Fibroblast of skin of right biceps (primary cell): Measurements from ENCODE around the gene MBNL2.

Experiments
- DNase-seq: peaks from one replicate; pipeline ENCODE4 v3.0.0-alpha.2; 2013

MBNL2 gene

GRCh38 chr13:97432917-97433726 lies 211.0 kb downstream of the MBNL2 start:
- DNase-seq = peak; percentile 100

GRCh38 chr13:97433727-97434396 lies 211.7 kb downstream of the MBNL2 start, which contains the start of gene RAP2A:
Gene RAP2A (plus strand): TSS chr13:97434169. CDS start chr13:97434471, 302 bp downstream.
- DNase-seq = peak; percentile 93

DNA sequence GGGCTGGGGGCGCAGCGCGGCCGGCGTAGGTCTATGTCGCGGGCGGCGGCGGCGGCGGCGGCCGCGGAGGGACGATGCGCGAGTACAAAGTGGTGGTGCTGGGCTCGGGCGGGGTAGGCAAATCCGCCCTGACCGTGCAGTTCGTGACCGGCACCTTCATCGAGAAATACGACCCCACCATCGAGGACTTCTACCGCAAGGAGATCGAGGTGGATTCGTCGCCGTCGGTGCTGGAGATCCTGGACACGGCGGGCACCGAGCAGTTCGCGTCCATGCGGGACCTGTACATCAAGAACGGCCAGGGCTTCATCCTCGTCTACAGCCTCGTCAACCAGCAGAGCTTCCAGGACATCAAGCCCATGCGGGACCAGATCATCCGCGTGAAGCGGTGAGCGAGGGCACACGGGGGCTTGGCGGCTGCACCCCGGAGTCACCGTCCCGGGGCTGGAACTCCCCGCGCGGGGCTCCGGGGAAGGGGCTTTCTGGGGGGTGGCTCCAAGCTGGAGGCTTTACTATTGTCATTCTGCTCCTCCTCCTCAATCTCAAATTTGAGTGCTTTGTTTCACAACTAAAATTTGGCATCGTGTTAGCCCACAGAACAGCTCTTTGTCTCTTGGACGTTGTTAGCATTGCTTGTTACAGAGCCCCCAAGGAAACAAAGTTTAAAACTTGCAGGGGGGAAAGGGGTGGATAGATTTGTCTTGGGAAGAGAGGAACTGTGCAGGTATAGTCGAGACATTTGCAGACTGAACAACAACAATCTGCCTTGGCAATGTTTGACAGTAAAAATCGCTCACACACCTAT lies 212.5 kb downstream of the MBNL2 start:
- DNase-seq = peak; percentile 33

DNA sequence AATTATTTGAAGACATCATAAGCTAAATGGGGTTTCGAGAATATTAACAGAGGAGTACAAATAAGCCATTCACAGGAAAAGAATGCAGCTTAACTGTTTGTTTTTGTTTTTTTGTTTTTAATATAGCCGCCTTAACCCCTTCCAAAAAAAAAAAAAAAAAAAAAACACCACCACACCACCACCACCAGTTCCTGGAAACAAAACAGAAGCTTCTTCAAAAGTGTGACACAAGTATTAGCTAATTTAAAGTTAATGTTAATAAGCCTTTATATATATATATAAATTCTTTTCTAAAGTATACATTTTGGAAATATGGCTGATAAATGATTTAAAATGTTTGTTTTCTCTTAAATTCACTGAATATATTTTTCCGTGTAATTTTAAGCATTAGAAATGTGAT lies 213.2 kb downstream of the MBNL2 start:
- DNase-seq = no peak

DNA sequence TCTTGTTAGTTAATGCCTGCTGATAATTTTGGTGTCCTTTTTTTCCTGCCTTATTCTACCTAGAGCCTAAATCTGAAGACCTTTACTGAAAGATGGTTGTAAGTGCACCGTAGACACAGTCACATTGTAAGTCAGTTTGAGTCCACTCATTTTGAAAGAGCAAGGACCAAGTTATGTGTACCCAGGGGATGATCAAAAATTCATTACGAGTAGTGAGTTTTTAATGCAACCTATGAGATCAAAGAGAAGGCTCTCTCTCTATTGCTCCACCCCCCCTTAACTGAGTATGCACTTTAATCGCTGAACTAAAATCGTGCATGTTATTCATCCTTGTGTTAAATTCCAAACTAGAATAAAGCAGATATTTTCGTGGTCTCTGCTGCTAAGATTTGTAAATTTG lies 213.7 kb downstream of the MBNL2 start:
- DNase-seq = no peak

- no peak for DNase-seq
These were observed 214.7 kb downstream of the MBNL2 start for GRCh38 chr13:97436845-97437244.

DNA sequence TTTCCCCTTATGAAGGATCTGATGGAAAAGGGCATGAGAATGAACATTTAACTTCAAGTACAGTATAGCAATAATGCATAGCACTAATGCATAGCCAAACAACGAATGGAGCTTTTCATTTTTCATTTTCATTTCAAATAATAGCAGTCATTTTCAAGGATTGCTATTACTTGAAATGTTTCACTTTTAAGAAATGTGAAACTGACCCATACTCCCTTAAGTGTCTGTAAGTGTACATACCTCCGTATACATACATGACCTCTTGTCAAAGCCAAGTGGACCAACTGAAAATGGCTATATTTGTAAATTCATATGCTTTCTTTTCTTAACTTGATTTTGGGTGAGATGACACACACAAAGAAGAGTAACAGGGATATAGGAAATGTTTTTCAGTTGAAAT lies 215.6 kb downstream of the MBNL2 start:
- DNase-seq = no peak

GRCh38 chr13:97438856-97439595 lies 216.9 kb downstream of the MBNL2 start:
- DNase-seq = peak; percentile 20

DNA sequence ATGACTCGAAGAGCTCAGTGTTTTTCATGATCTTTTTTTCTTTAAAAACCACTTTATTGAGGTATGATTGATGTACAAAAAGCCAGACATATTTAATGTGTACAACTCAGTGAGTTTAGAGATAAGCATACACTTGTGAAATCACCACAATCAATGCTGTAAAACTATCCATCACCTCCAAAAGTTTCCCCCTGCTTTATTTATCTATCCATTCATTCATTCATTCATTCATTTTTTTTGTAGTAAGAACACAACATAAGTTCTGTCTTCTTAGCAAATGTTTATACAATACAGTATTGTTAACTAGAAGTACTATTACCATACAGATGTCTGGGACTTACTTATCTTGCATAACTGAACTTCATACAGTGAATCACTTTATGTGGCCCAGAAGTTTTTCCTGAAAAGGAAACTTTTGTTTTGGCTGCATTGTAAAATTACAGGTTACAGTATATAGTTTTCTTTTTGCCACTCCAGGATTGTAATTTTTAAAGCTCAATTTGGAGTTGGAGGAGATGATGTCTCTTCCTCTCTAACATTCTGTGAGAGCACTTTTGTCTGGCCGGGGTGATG lies 218.6 kb downstream of the MBNL2 start:
- no peak for DNase-seq

GRCh38 chr13:97441368-97441767 lies 219.2 kb downstream of the MBNL2 start:
- DNase-seq = no peak
